Measurements from ENCODE around the gene GNLY.
"Not testable (repeated sequence)": the region's sequence is repeated elsewhere in the genome, so short reads cannot be mapped to it uniquely, and the experiment has no call there.

GNLY gene

GRCh38 chr2:85653996-85654395 is 40.2 kb upstream of the GNLY start:
- Histone ChIP-seq H3K4me3 (ENCODE audit: low read depth, low read length, poor library complexity, severe bottlenecking) (no peak overlapping the region), H3K9me3 (ENCODE audit: low read length) (no peaks in the 10 kb centered on the region), H3K9ac (ENCODE audit: low read length) (no peak overlapping the region), H3K79me2 (ENCODE audit: insufficient read depth, low read length) (no peaks in the 10 kb centered on the region), H3F3A (ENCODE audit: insufficient read depth, low read length) (no peaks in the 10 kb centered on the region), H3K27ac (ENCODE audit: low read depth, low read length, poor library complexity, severe bottlenecking) (no peak overlapping the region), H2AFZ (ENCODE audit: low read length) (no peak overlapping the region), H3K9me2 (ENCODE audit: low read depth, low read length) (no peaks in the 10 kb centered on the region), H3K4me2 (ENCODE audit: low read length) (no peak overlapping the region), H3K27me3 (ENCODE audit: insufficient read depth, low read length) (no peaks in the 10 kb centered on the region), H3K36me3 (ENCODE audit: insufficient read depth, low read length) (peaks cover 60% of the 10 kb centered on the region), H3K4me1 (ENCODE audit: insufficient read depth, low read length, severe bottlenecking) (no peaks in the 10 kb centered on the region), H4K20me1 (ENCODE audit: insufficient read depth, low read length) (no peaks in the 10 kb centered on the region)
- no peak for TF ChIP-seq EZH2 (IDR thresholded peaks at IDR 0.05; ENCODE audit: borderline replicate concordance, low read length)
- TF ChIP-seq CTCF (IDR thresholded peaks at IDR 0.05; ENCODE audit: low read length), result no peak

- TF ChIP-seq EZH2 (IDR thresholded peaks at IDR 0.05; ENCODE audit: borderline replicate concordance, low read length) (no peak), CTCF (IDR thresholded peaks at IDR 0.05; ENCODE audit: low read length) (no peak)
Observed at GRCh38 chr2:85655961-85656417, 38.2 kb upstream of the GNLY start.

GRCh38 chr2:85656468-85656867 is 37.7 kb upstream of the GNLY start:
- Histone ChIP-seq H3K27ac (ENCODE audit: low read depth, low read length, poor library complexity, severe bottlenecking) (no peak overlapping the region), H3K9ac (ENCODE audit: low read length) (no peak overlapping the region), H3K4me1 (ENCODE audit: insufficient read depth, low read length, severe bottlenecking) (no peaks in the 10 kb centered on the region), H3F3A (ENCODE audit: insufficient read depth, low read length) (no peaks in the 10 kb centered on the region), H3K27me3 (ENCODE audit: insufficient read depth, low read length) (no peaks in the 10 kb centered on the region), H3K4me3 (ENCODE audit: low read depth, low read length, poor library complexity, severe bottlenecking) (no peak overlapping the region), H3K4me2 (ENCODE audit: low read length) (no peak overlapping the region), H3K9me2 (ENCODE audit: low read depth, low read length) (no peaks in the 10 kb centered on the region), H3K9me3 (ENCODE audit: low read length) (no peaks in the 10 kb centered on the region), H2AFZ (ENCODE audit: low read length) (no peak overlapping the region), H3K36me3 (ENCODE audit: insufficient read depth, low read length) (peaks cover 41% of the 10 kb centered on the region), H4K20me1 (ENCODE audit: insufficient read depth, low read length) (no peaks in the 10 kb centered on the region), H3K79me2 (ENCODE audit: insufficient read depth, low read length) (no peaks in the 10 kb centered on the region)
- no peak for TF ChIP-seq CTCF (IDR thresholded peaks at IDR 0.05; ENCODE audit: low read length)

More at GRCh38 chr2:85655961-85656417, 38.2 kb upstream of the GNLY start:
- Histone ChIP-seq H3K27me3 (ENCODE audit: insufficient read depth, low read length) (no peaks in the 10 kb centered on the region), H3K27ac (ENCODE audit: low read depth, low read length, poor library complexity, severe bottlenecking) (no peak overlapping the region), H2AFZ (ENCODE audit: low read length) (no peak overlapping the region), H3K4me2 (ENCODE audit: low read length) (no peak overlapping the region), H3K36me3 (ENCODE audit: insufficient read depth, low read length) (peaks cover 46% of the 10 kb centered on the region), H3K4me1 (ENCODE audit: insufficient read depth, low read length, severe bottlenecking) (no peaks in the 10 kb centered on the region), H3K9ac (ENCODE audit: low read length) (no peak overlapping the region), H3K9me3 (ENCODE audit: low read length) (no peaks in the 10 kb centered on the region), H4K20me1 (ENCODE audit: insufficient read depth, low read length) (no peaks in the 10 kb centered on the region), H3K79me2 (ENCODE audit: insufficient read depth, low read length) (no peaks in the 10 kb centered on the region), H3K4me3 (ENCODE audit: low read depth, low read length, poor library complexity, severe bottlenecking) (no peak overlapping the region), H3K9me2 (ENCODE audit: low read depth, low read length) (no peaks in the 10 kb centered on the region), H3F3A (ENCODE audit: insufficient read depth, low read length) (no peaks in the 10 kb centered on the region)

- not testable (repeated sequence) for H3K9me2 ChIP-seq (ENCODE audit: low read depth, low read length); H3K4me2 ChIP-seq (ENCODE audit: low read length); H3K9me3 ChIP-seq (ENCODE audit: low read length); H4K20me1 ChIP-seq (ENCODE audit: insufficient read depth, low read length); H3F3A ChIP-seq (ENCODE audit: insufficient read depth, low read length); H3K79me2 ChIP-seq (ENCODE audit: insufficient read depth, low read length); H2AFZ ChIP-seq (ENCODE audit: low read length); H3K27me3 ChIP-seq (ENCODE audit: insufficient read depth, low read length); H3K4me1 ChIP-seq (ENCODE audit: insufficient read depth, low read length, severe bottlenecking); H3K4me3 ChIP-seq (ENCODE audit: low read depth, low read length, poor library complexity, severe bottlenecking); H3K27ac ChIP-seq (ENCODE audit: low read depth, low read length, poor library complexity, severe bottlenecking); H3K9ac ChIP-seq (ENCODE audit: low read length)
- peaks cover 33% of the 10 kb centered on the region for H3K36me3 ChIP-seq (ENCODE audit: insufficient read depth, low read length)
Observed at GRCh38 chr2:85657399-85657798, 36.8 kb upstream of the GNLY start.

Data from OCI-LY1 (cell line).